Measurements from ENCODE around the gene UBA52. TPM values are rescaled to one million over a fixed set of nuclear protein-coding genes. Genes with fewer than 3 reads are reported as not detected.
A peak's percentile ranks its signal among the peaks of the same experiment; 100 is the strongest.

UBA52 gene
- total and polyA plus RNA-seq, 10 of the 15 experiments (the other 5 are each of a cell fraction or from before 2014, with no cell fraction given), result 1,131 to 2,392 (median 1,645) TPM

DNA sequence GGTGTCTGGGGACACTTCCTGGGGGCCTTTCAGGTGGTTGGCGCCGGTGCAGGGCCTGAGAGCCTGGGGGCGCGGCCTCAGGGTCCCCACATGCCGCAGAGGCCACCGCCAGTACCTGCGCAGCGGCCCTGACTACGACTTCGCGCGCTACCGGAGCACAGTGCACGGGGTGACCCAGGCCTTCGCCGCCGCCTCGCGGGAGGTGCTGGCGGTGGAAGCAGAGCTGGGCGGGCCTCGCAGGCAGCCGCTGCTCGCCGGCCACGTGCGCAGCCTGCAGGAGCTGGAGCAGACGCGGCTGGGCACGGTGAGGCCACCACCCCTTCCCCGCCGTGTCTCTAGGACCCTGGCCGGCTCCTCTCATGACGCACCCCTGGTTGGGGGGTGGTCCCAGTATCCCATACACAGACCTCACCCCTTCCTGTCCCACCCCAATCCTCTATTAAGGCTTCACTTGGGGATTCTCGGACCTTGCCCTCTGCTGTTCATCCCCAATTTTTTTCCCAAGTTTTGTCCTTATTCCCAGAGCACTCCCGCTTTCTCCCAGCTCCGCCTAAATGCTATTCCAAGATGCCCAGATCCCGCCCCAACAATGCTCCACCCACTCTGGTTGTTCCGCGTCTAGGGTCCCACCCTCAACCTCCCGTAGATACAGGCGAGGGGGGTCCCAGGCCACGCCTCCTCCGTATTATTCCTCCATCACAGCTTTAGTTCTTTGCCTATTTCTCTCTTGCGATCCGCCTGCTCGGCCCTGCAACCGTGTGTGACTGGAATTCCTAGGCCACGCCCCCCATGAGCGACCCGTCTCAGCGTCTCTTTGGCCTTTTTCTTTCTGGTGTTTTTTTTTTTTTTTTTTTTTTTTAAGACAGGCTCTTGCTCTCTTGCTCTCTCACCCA, 18.0 kb downstream of the UBA52 start:
- Histone ChIP-seq H3K27ac (ENCODE audit: control insufficient read depth, insufficient read depth) (peak overlapping the region; percentile 72), H3K9ac (ENCODE audit: control insufficient read depth, insufficient read depth, low read length) (peak overlapping the region; percentile 66), H3K79me2 (ENCODE audit: control insufficient read depth, insufficient read depth, low read length) (peaks cover 4% of the 10 kb centered on the region; the same call in 1 of the 2 replicates), H2AFZ (ENCODE audit: control insufficient read depth, low read depth, low read length) (peak overlapping the region; percentile 72), H3K4me3 (peak overlapping the region; percentile 70), H3K27me3 (replicated peaks in 1 of 2; ENCODE audit: control insufficient read depth in 2 of 2, insufficient read depth in 2 of 2, low read length in 1 of 2) (peaks cover 0 to 2% of the 10 kb centered on the region in 2 experiments; a peak in 1 of 4 replicates), H4K20me1 (ENCODE audit: control insufficient read depth, insufficient read depth) (no peaks in the 10 kb centered on the region; the same call in 1 of the 2 replicates), H3K4me2 (ENCODE audit: control insufficient read depth, insufficient read depth) (peak overlapping the region; percentile 98), H3K4me1 (ENCODE audit: control insufficient read depth, insufficient read depth, low read length) (peaks cover 34% of the 10 kb centered on the region), H3K36me3 (ENCODE audit: control insufficient read depth in 2 of 2, insufficient read depth in 2 of 2, low read length in 1 of 2) (peaks cover 0 to 3% of the 10 kb centered on the region in 2 experiments; a peak in 1 of 4 replicates), H3K9me3 (replicated peaks; ENCODE audit: control insufficient read depth, insufficient read depth, low read length) (no peaks in the 10 kb centered on the region)
- BruUV-seq (replicated peaks), result no TSS peak
- FAIRE-seq, result no peak
- POLR2A ChIA-PET, result interaction anchor here (0.6 to 6.0 kb wide), 7 partner anchors 17 to 194 kb away, joined by 3 to 43 read pairs (median 21); partner anchors contain the start of genes ELL, FKBP8, KXD1 and UBA52
- no peak for DNase-seq (ENCODE audit: low read depth, low spot score)
- in situ Hi-C loops (cut with MboI) (no loop called here), intact Hi-C loops (cut with micrococcal nuclease; ENCODE audit: unreplicated experiment) (loop anchor here (2.0 to 5.0 kb wide), 5 partner anchors 47 to 258 kb away; partner anchors contain the start of genes ELL, FKBP8 and UPF1)
- CTCF ChIA-PET, result interaction anchor here (0.6 to 6.0 kb wide), 21 partner anchors 9 to 398 kb away, joined by 3 to 64 read pairs (median 5); partner anchors contain the start of genes ELL, FKBP8, KXD1 and UBA52
- RAD21 ChIA-PET (ENCODE audit: unreplicated experiment), result interaction anchor here (1.2 to 4.8 kb wide), 5 partner anchors 31 to 139 kb away, joined by 3 to 35 read pairs (median 20); partner anchors contain the start of genes ELL, FKBP8 and KXD1
- WGBS (ENCODE audit: insufficient coverage, insufficient replicate concordance, low lambda C conversion rate, missing lambda C conversion rate), result 21% methylated on average over 52 of the region's 52 CpGs
- peak; percentile 73 for ATAC-seq
- SMC1A ChIA-PET (ENCODE audit: uncharacterized antibody, unreplicated experiment), result interaction anchor here (0.7 to 5.2 kb wide), 12 partner anchors 13 to 259 kb away, joined by 3 to 44 read pairs (median 3); partner anchors contain the start of genes KXD1 and UBA52
- TF ChIP-seq SPI1 (IDR thresholded peaks at IDR 0.05; ENCODE audit: borderline replicate concordance, insufficient read depth, low read depth, low read length), result no peak
- no peak for TF ChIP-seq SIX5 (IDR thresholded peaks at IDR 0.05; ENCODE audit: low read depth, low read length, severe bottlenecking)
- no peak for TF ChIP-seq RCOR1 (conservative IDR thresholded peaks at IDR 0.05; ENCODE audit: low read depth, low read length)
- no peak for TF ChIP-seq TAF1 (IDR thresholded peaks at IDR 0.05; ENCODE audit: borderline replicate concordance, low read depth, low read length)
- TF ChIP-seq BRCA1 (IDR thresholded peaks at IDR 0.05; ENCODE audit: low read depth, low read length), result no peak
- TF ChIP-seq MYC (IDR thresholded peaks at IDR 0.05; ENCODE audit: insufficient read depth, insufficient read length, insufficient replicate concordance, low read length, severe bottlenecking), result peak; percentile 96
- TF ChIP-seq STAT1 (conservative IDR thresholded peaks at IDR 0.05), result no peak
- TF ChIP-seq TARDBP (IDR thresholded peaks at IDR 0.05; ENCODE audit: borderline replicate concordance), result 0 out of 2 replicates have a peak, but pooled peaks have one; percentile 24
- TF ChIP-seq, protein P1, sequence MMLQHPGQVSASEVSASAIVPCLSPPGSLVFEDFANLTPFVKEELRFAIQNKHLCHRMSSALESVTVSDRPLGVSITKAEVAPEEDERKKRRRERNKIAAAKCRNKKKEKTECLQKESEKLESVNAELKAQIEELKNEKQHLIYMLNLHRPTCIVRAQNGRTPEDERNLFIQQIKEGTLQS (IDR thresholded peaks at IDR 0.05; ENCODE audit: borderline replicate concordance, extremely low read depth, low read depth, low read length), result no peak
- TF ChIP-seq MTA3 (IDR thresholded peaks at IDR 0.05; ENCODE audit: borderline replicate concordance, low read length), result no peak
- peak; percentile 58 to 92; a peak in 3 of 4 replicates for TF ChIP-seq BHLHE40 (IDR thresholded peaks at IDR 0.05; ENCODE audit: borderline replicate concordance in 1 of 2, low read depth in 2 of 2, low read length in 1 of 2)
- TF ChIP-seq, protein P2, sequence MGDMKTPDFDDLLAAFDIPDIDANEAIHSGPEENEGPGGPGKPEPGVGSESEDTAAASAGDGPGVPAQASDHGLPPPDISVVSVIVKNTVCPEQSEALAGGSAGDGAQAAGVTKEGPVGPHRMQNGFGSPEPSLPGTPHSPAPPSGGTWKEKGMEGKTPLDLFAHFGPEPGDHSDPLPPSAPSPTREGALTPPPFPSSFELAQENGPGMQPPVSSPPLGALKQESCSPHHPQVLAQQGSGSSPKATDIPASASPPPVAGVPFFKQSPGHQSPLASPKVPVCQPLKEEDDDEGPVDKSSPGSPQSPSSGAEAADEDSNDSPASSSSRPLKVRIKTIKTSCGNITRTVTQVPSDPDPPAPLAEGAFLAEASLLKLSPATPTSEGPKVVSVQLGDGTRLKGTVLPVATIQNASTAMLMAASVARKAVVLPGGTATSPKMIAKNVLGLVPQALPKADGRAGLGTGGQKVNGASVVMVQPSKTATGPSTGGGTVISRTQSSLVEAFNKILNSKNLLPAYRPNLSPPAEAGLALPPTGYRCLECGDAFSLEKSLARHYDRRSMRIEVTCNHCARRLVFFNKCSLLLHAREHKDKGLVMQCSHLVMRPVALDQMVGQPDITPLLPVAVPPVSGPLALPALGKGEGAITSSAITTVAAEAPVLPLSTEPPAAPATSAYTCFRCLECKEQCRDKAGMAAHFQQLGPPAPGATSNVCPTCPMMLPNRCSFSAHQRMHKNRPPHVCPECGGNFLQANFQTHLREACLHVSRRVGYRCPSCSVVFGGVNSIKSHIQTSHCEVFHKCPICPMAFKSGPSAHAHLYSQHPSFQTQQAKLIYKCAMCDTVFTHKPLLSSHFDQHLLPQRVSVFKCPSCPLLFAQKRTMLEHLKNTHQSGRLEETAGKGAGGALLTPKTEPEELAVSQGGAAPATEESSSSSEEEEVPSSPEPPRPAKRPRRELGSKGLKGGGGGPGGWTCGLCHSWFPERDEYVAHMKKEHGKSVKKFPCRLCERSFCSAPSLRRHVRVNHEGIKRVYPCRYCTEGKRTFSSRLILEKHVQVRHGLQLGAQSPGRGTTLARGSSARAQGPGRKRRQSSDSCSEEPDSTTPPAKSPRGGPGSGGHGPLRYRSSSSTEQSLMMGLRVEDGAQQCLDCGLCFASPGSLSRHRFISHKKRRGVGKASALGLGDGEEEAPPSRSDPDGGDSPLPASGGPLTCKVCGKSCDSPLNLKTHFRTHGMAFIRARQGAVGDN (IDR thresholded peaks at IDR 0.05), result peak; percentile 98
- TF ChIP-seq, protein P3, sequence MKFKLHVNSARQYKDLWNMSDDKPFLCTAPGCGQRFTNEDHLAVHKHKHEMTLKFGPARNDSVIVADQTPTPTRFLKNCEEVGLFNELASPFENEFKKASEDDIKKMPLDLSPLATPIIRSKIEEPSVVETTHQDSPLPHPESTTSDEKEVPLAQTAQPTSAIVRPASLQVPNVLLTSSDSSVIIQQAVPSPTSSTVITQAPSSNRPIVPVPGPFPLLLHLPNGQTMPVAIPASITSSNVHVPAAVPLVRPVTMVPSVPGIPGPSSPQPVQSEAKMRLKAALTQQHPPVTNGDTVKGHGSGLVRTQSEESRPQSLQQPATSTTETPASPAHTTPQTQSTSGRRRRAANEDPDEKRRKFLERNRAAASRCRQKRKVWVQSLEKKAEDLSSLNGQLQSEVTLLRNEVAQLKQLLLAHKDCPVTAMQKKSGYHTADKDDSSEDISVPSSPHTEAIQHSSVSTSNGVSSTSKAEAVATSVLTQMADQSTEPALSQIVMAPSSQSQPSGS (IDR thresholded peaks at IDR 0.05; ENCODE audit: low read length), result no peak
- TF ChIP-seq BMI1 (IDR thresholded peaks at IDR 0.05; ENCODE audit: borderline replicate concordance), result no peak
- peak; percentile 96 for TF ChIP-seq MXI1 (IDR thresholded peaks at IDR 0.05; ENCODE audit: low read depth, low read length)
